Stomach (tissue), 4 donors: ENCODE data around the gene SYNPR.

ENCODE experiments used
- EP300 ChIP-seq: sonication (generic); formaldehyde crosslinking; IDR thresholded peaks from one replicate; pipeline ENCODE4 v1.6.1; 2017; ENCODE audit warnings: antibody characterized with exemption
- POLR2AphosphoS5 ChIP-seq, 3 donors: sonication (generic); formaldehyde crosslinking; IDR thresholded peaks; one replicate each; pipeline ENCODE4 v1.6.1; 2016; ENCODE audit warnings: antibody characterized with exemption in 3 of 3
- TF ChIP-seq, protein P1 (sequence below), 7 experiments: fragments of 450-650 bp in 4 of 7; fragments of 200-600 bp in 3 of 7; sonication (generic) in 3 of 7; IDR thresholded peaks; one replicate each; pipeline ENCODE4 v1.5.1; 2016 to 2019; ENCODE audit warnings: antibody characterized with exemption in 7 of 7, control low read depth in 2 of 7, mild to moderate bottlenecking in 1 of 7

- TF ChIP-seq, protein P1, sequence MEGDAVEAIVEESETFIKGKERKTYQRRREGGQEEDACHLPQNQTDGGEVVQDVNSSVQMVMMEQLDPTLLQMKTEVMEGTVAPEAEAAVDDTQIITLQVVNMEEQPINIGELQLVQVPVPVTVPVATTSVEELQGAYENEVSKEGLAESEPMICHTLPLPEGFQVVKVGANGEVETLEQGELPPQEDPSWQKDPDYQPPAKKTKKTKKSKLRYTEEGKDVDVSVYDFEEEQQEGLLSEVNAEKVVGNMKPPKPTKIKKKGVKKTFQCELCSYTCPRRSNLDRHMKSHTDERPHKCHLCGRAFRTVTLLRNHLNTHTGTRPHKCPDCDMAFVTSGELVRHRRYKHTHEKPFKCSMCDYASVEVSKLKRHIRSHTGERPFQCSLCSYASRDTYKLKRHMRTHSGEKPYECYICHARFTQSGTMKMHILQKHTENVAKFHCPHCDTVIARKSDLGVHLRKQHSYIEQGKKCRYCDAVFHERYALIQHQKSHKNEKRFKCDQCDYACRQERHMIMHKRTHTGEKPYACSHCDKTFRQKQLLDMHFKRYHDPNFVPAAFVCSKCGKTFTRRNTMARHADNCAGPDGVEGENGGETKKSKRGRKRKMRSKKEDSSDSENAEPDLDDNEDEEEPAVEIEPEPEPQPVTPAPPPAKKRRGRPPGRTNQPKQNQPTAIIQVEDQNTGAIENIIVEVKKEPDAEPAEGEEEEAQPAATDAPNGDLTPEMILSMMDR (IDR thresholded peaks at IDR 0.05) = no peak
- TF ChIP-seq POLR2AphosphoS5 (IDR thresholded peaks at IDR 0.05) (no peak), EP300 (no peak)
Observed at GRCh38 chr3:63309768-63310167, 31.7 kb downstream of the SYNPR start.
